Sigmoid colon (tissue), 3 donors: ENCODE results near the gene INO80B.

Source experiments
- CTCF ChIP-seq, 4 experiments: fragments of 450-650 bp in 3 of 4; fragments of 200-600 bp in 1 of 4; IDR thresholded peaks; one replicate each; pipeline ENCODE4 v1.5.1; 2016 to 2019; ENCODE audit warnings: antibody characterized with exemption in 4 of 4, mild to moderate bottlenecking in 3 of 4, moderate library complexity in 2 of 4
- POLR2A ChIP-seq, 2 donors: fragments of 450-650 bp; IDR thresholded peaks; one replicate each; pipeline ENCODE4 v1.6.1; 2016; ENCODE audit warnings: antibody characterized with exemption in 2 of 2, mild to moderate bottlenecking in 2 of 2, moderate library complexity in 2 of 2

GRCh38 chr2:74438248-74438647 is 16.6 kb upstream of the INO80B start:
- TF ChIP-seq CTCF (IDR thresholded peaks at IDR 0.05) (no peak), POLR2A (IDR thresholded peaks at IDR 0.05) (no peak)
